HT-29 (cell line): ENCODE data around the gene MORN1. TPM values are rescaled to one million over a fixed set of nuclear protein-coding genes. Genes with fewer than 3 reads are reported as not detected.
"Not testable (repeated sequence)": the region's sequence is repeated elsewhere in the genome, so short reads cannot be mapped to it uniquely, and the experiment has no call there.

Source experiments
- DNase-seq: peaks from one replicate; pipeline ENCODE4 v3.0.0-alpha.2; 2015; ENCODE audit warnings: low spot score
- total RNA-seq: library from RNA; depleted of rRNA; stranded (reverse); fragments of >200 nt; shearing (Covaris generic); gene quantifications from 2 replicates; pipeline ENCODE4 v1.2.3, GENCODE V29; 2014

MORN1 gene
- total RNA-seq, 1 experiment from 2014 or later, result 23.6 TPM

DNA sequence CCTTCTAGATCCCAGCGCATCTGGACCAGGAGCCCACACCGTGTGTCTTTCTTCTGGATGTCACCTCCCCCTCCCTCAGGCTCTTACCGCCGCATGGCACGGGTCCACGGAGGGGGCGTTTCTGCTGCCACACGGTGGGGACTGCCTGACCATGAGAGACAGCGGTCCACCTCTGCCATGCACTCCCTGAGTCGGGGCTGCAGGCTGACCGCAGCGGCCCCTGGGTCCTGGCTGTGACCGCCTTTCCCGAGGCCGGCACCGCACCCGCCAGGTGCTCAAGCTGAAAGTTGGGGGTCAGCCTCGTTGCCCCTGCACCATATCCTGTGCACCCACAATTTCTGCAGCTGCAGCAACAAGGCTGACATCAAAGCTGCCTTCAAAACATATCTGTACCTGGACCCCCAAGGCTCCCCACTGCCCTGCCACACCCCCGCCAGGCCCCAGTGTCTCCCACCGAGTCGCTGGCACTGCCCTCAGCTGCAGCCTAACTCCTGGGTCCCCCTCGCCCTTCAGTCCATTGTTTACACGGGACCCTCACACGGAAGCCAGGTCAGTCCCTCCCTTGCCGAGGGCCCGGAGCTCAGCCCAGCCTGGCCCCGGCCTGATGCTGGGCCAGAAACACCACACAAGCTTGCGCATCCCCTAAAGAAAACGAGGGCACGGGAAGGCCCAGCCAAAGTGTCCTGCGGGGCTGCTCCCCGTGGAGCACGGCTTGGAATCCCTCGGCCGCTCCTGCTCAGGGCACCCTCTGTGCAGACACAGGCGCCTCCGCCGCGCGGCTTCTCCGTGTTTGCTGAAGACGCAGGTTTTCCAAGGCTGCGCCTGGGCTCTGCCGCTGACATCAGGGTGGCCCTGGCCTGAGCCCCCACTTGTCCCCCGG, 51.9 kb downstream of the MORN1 start:
- no peak for DNase-seq

- DNase-seq, result no peak
Observed at GRCh38 chr1:2337501-2337900, 53.9 kb downstream of the MORN1 start.

GRCh38 chr1:2337081-2337480, 54.3 kb downstream of the MORN1 start:
- no peak for DNase-seq

- DNase-seq, result no peak
Observed at GRCh38 chr1:2336499-2336898, 54.9 kb downstream of the MORN1 start.

DNA sequence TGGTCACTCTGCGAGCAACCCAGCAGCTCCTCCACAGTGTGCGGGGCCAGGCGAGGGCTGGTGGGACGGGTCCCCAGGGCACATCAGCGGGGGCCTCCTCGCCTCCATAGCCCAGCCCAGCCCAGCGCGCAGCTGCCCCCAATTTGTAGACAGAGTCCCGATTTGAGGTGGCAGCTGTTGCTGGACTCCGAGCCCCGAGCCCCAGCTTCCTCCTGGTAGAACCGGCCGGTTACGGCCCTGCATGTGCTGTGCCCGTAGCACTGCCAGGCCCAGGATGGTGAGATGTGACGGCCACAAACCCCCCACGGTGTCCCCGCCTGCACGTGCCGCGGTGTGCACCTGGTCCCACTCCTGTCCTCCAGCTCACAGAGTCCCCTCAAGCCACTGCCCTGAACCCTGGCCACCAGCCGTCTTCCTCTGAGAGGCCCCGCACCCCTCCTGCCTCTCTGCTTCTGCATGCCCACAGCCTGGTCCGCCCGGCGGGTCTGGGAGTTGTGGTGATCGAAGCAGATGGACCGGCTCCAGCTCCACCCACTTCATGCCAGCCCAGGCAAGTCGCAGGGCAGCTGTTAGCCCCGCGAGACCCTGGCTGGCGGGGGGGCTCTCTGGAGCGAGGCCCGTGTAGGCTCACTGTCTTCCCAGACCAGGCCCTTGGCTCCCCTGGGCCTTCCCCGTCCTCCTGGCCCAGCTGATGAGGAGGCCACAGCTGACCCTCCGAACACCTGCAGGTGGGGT, 55.5 kb downstream of the MORN1 start:
- DNase-seq, result no peak

DNA sequence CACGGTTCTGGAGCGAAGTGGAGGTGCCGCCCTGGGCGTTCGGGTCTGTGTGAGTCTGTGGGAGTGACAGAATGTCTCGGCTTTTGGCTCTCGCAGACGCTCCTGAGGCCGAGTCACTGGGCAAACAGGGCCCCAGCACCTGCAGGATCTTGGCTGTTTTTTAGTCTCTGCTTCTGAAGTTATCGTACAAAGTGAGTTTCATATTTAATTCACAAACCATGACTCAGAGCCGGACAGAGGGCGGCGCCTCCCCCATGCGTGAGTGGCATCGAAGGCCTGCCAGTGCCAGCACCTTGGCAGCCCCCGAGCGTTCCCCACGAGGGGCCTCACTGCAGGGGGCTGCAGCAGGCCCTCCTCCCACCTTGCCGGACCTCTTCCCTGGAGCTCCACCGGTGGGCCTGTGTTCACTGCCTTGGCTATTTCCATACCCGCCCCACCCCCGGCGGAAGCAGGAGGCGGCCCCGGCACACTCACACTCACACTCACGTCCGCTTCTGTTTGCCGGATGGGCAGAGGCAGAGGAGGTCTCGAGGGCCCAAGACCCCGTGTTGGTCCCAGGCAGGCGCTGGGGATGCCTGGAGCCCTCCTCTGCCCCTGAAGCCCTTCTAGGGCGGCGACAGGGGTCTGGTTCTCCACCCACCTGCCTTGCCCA, 56.3 kb downstream of the MORN1 start:
- DNase-seq, result no peak

DNA sequence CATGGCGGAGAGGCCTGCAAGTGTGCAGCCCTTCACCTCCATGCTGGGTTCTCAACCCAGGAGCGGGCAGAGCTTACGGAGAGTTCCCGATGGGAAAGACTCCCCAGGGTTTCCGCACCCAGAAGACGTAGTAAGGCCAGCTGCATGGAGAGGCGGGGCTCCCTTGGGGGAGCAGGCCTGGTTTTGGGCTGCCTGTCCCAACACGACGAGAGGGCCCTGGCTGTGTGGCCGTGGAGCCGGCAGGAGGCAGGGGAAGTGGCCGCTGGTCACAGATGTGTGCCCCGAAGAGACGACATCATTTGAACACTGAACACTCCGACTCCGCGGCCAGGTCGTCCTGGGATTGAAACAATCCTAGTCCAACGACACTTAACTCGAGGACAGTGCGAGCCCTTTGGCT, 57.0 kb downstream of the MORN1 start:
- no peak for DNase-seq

GRCh38 chr1:2331580-2331979, 59.8 kb downstream of the MORN1 start:
- DNase-seq, result not testable (repeated sequence)

DNA sequence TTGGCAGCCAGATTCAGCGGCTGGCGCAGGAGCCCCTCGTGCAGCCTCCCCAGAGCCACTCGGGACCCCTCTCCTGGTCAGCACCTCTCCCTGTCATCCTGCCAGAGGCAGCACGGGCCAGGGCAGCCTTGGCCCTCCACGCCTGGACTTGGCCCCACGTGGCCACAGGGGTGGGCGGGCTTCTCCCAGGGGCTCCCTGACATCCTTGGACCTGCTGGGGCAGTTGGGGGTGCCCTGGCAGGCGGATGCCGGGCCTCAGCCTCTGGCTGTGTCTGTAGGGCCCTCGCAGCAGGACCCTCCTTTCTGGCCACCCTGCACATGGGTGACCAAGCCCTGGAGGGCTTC, 60.2 kb downstream of the MORN1 start:
- DNase-seq, result no peak

- no peak for DNase-seq
Observed at GRCh38 chr1:2330519-2331199, 60.7 kb downstream of the MORN1 start.

DNA sequence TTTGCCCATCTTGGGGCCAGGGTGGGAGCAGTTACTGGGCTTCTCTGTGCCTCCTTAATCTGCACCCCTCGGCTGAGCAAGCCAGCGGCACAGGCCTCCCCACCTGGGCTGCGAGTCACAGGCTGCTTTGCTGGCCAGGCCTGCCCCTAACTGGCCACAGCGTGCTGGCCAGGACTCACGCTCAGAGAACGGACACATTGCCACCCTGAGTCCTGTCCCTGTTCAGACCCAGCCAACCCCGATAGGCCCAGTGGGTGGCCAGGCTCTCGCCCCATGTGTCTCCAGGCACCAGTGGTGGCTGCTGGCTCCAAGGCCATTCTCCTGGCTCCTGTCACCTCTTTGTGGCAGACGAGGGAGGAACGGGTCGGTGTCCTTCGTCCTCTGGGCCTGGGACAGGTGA, 61.3 kb downstream of the MORN1 start:
- DNase-seq, result no peak

DNA sequence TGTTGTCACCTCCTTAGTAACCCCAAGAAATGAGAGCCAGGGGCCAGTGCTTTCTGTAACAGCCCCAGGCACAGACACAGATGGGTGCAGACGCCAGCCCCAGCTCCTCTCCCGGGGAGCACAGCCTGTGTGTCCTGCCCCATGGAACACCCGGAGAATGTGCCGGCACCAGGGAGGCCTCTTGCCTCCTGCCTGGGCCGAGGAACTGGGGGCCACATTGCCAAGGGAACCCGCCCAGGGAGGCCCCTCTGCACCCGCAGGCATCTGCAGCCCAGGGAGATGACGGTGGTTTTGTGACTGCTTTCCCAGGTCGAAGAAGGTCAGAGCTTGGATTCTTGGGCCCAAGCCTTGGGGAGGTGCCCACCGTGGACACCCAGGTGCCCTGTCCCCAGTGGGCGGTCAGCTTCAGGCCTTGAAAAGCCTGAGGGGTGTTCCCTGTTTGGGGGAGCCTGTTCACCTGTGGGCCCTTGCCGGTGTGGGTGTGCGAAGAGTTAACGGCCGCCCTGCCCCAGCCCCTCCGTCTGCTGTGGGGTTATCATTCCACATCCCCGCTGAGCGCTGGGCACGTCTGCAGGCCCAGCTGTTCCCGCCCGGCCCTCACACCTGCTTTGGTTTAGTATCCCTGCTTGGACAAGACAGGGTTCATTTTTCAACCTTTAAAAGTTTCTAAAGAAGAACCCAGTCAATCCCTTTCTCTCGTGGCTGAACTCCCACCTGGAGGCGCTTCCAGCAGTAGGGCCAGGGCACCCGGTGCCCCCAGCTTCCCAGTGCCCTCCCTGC, 62.5 kb downstream of the MORN1 start:
- DNase-seq, result no peak

GRCh38 chr1:2327841-2328240, 63.5 kb downstream of the MORN1 start:
- no peak for DNase-seq

DNA sequence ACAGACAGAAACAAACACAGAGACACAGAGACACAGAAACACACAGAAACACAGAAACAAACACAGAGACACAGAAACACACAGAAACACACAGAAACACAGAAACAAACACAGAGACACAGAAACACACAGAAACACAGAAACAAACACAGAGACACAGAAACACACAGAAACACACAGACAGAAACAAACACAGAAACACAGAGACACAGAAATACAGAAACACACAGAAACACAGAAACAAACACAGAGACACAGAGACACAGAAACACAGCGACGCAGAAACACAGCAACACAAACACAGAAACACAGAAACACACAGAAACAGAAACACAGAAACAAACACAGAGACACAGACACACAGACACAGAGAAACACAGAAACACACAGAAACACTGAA, 64.2 kb downstream of the MORN1 start:
- DNase-seq, result not testable (repeated sequence)

- no peak for DNase-seq
Observed at GRCh38 chr1:2326524-2326923, 64.8 kb downstream of the MORN1 start.

DNA sequence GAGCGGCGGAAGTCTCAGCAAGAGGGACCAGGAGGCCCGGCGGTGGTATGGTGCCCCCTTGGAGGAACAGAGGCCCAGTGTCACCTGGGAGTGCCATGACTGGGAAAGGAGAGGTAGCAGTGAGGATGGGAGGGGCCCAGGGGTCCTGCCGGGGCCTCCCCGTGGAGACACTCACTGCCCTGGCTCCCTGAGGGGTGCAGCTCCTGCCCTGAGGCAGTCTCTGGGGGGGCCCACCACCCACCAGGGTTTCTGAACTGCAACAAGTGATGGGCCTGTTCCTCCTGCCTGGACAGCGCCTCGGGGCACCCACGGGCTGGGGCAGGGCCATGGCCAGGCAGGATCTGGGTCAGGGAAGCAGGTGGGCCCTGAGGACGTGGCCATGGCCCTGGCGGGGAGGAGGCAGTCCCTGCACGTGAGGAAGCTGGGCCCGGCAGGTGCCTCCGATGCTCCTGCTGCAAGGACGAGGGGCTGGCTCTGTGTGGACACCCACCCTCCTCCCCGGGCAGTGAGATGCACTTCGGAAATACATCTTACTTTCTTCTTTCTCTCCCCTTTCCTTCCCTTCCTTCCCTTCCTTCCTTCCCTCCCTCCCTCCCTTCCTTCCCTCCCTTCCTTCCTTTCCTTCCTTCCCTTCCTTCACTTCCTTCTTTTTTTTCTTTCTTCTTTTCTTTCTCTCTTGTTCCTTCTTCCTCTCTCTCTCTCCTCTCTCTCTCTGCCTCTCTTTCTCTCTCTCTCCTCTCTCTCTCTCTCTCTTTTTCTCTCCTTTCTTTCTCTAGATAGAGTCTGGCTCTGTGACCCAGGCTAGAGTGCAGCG, 66.6 kb downstream of the MORN1 start:
- DNase-seq, result no peak

DNA sequence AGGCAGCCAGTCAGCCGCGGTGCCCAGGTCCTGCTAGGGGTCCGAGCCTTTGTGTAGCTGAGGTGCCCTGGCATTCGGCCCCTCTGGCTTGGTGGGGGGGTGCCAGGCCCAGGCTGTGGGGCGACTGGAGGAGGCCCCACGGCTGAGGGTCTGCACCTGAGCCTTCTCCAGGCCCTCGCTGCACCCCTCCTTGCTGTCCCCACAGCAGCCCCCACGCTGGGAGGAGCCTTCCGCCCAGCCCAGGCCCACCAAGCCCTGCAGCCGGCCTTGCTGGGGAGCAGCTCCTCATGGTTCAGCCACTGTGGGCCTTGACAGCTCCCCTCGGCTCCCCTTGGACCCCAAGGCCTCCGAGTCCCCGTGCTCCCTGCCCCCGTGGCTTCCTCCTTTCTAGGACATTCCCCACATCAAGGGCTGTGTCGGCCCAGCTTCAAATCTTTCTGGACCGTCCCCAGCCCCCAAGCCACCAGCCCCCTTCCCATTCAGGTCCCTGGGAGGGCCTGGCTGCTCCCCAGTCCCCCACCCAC, 67.8 kb downstream of the MORN1 start:
- DNase-seq, result no peak

GRCh38 chr1:2322581-2323211, 68.7 kb downstream of the MORN1 start:
- DNase-seq, result peak; percentile 61

DNA sequence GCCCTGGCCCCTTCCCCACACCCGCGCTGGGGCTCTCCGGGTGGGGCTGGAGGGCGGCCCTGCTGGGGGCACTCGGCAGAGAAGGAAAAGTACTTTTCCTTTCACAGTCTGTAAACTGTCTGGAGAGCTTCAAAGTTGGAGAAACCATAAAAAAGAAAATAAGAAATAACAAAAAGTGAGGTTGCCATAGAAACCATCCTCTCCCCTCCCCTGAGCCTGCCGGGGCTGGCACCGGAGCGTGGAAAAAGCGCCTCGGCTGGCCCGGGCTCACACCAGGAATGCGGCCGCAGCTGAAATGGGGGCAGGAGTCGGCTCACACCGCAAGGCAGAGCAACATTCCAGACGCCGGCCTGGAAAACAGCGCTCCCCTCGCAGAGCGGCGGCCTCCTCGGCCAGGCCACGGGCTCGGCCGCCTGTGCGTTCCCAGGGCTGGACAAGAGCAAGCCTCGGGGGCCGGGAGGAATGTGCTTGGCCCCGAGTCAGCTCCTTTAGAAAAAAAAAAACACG, 69.2 kb downstream of the MORN1 start:
- DNase-seq, result peak; percentile 56
